Measurements from ENCODE around the gene FAM13A. TPM values are rescaled to one million over a fixed set of nuclear protein-coding genes. Genes with fewer than 3 reads are reported as not detected.

Gene FAM13A
- polyA plus RNA-seq, 1 donor, result 41.3 TPM

GRCh38 chr4:88745581-88746163, 311.3 kb downstream of the FAM13A start:
- no peak for DNase-seq

- DNase-seq, result no peak
Observed at GRCh38 chr4:88745175-88745574, 311.8 kb downstream of the FAM13A start.

- DNase-seq, result no peak
Observed at GRCh38 chr4:88744609-88745008, 312.4 kb downstream of the FAM13A start.

- no peak for DNase-seq
Observed at GRCh38 chr4:88743696-88744095, 313.3 kb downstream of the FAM13A start.

GRCh38 chr4:88742561-88742960, 314.4 kb downstream of the FAM13A start:
- DNase-seq, result no peak

- no peak for DNase-seq
Observed at GRCh38 chr4:88738180-88738579, 318.8 kb downstream of the FAM13A start.

GRCh38 chr4:88737307-88737941, 319.6 kb downstream of the FAM13A start:
- peak; percentile 89 for DNase-seq

- DNase-seq, result no peak
Observed at GRCh38 chr4:88736264-88736663, 320.7 kb downstream of the FAM13A start.

GRCh38 chr4:88735564-88735963, 321.4 kb downstream of the FAM13A start:
- no peak for DNase-seq

- DNase-seq, result no peak
Observed at GRCh38 chr4:88734403-88734949, 322.5 kb downstream of the FAM13A start.

GRCh38 chr4:88732714-88733368, 324.1 kb downstream of the FAM13A start:
- DNase-seq, result no peak

- DNase-seq, result no peak
Observed at GRCh38 chr4:88731381-88731780, 325.6 kb downstream of the FAM13A start.

GRCh38 chr4:88730811-88731210, 326.2 kb downstream of the FAM13A start:
- DNase-seq, result no peak

- no peak for DNase-seq
Observed at GRCh38 chr4:88729146-88729760, 327.7 kb downstream of the FAM13A start.

- DNase-seq, result no peak
Observed at GRCh38 chr4:88728146-88728545, 328.8 kb downstream of the FAM13A start.

GRCh38 chr4:88725986-88726385, 331.0 kb downstream of the FAM13A start:
- no peak for DNase-seq

GRCh38 chr4:88725143-88725542, 331.8 kb downstream of the FAM13A start:
- DNase-seq, result no peak

- no peak for DNase-seq
Observed at GRCh38 chr4:88724406-88724805, 332.6 kb downstream of the FAM13A start.

GRCh38 chr4:88722828-88723227, 334.2 kb downstream of the FAM13A start:
- DNase-seq, result no peak

GRCh38 chr4:88722276-88722780, 334.7 kb downstream of the FAM13A start:
- DNase-seq, result no peak

- DNase-seq, result no peak
Observed at GRCh38 chr4:88720451-88721428, 336.2 kb downstream of the FAM13A start.

Data from left kidney (tissue), 2 donors.